ENCODE measurements around the gene CNIH2. TPM values are rescaled to one million over a fixed set of nuclear protein-coding genes. Genes with fewer than 3 reads are reported as not detected.

The CNIH2 gene
- 1 to 10 TPM in 1 of 2 donors, under 1 TPM in 1; 0.81 to 1.4 TPM for total RNA-seq
- polyA plus RNA-seq (ENCODE audit: insufficient read length in 6 of 6) = 1 to 10 TPM; 2.8 to 5.2 (median 3.9) TPM
- long read RNA-seq, donor 1, partial matches to known transcripts = 0 of 1 reads
- long read RNA-seq, donor 1, other reads (novel, unspliced or antisense) = 0 of 1 reads
- long read RNA-seq, donor 2, partial matches to known transcripts = 0 of 1 reads
- long read RNA-seq, donor 2, other reads (novel, unspliced or antisense) = 0 of 1 reads
- long read RNA-seq, donor 3, partial matches to known transcripts = 0 of 2 reads
- long read RNA-seq, donor 3, other reads (novel, unspliced or antisense) = 0 of 2 reads
- long read RNA-seq, donor 4 = 0 reads
- long read RNA-seq, donor 5, partial matches to known transcripts = 50 of 99 reads
- long read RNA-seq, donor 5, other reads (novel, unspliced or antisense) = 47 of 99 reads
- long read RNA-seq, donor 6, partial matches to known transcripts = 49 of 81 reads
- long read RNA-seq, donor 6, other reads (novel, unspliced or antisense) = 30 of 81 reads
- long read RNA-seq, donor 7 = 0 reads
- long read RNA-seq, donor 8, partial matches to known transcripts = 0 of 1 reads
- long read RNA-seq, donor 8, other reads (novel, unspliced or antisense) = 0 of 1 reads
- long read RNA-seq, donor 9 = 0 reads
- long read RNA-seq, donor 10 = 0 reads
- long read RNA-seq, donor 11, transcript CNIH2-203 (5 exons, 1,524 nt) = minor isoform, 7 of 188 reads
- long read RNA-seq, donor 11, transcript CNIH2-201 (6 exons, 1,356 nt) = major isoform, 132 of 188 reads
- long read RNA-seq, donor 11, transcript CNIH2-202 (6 exons, 1,142 nt) = minor isoform, 14 of 188 reads
- long read RNA-seq, donor 11, partial matches to known transcripts = 17 of 188 reads
- long read RNA-seq, donor 11, other reads (novel, unspliced or antisense) = 17 of 188 reads
- long read RNA-seq, donor 12, partial matches to known transcripts = 0 of 2 reads
- long read RNA-seq, donor 12, other reads (novel, unspliced or antisense) = 0 of 2 reads

GRCh38 chr11:66277471-66278362, at the start of gene CNIH2:
TSS of gene CNIH2 (plus strand) at chr11:66278175. CDS start at chr11:66278457, 282 bp downstream.
- no peak within 1 kb of the TSS for H3K27ac ChIP-seq
- DNase-seq = peak in 2 of 4 donors; percentile 42 to 86
- peak; percentile 55 for ATAC-seq

GRCh38 chr11:66228521-66228920, 49.5 kb upstream of the CNIH2 start:
- Histone ChIP-seq H3K27ac (peak overlapping the region in 1 of 2 donors; percentile 26), H3K36me3 (peaks cover 0 to 65% of the 10 kb centered on the region in 2 donors), H3K9me3 (no peaks in the 10 kb centered on the region), H3K4me1 (no peaks in the 10 kb centered on the region), H3K4me3 (no peak overlapping the region), H3K27me3 (no peaks in the 10 kb centered on the region)
- intact Hi-C loops (cut with DNase I) = no loop called here
- TF ChIP-seq, protein P1, sequence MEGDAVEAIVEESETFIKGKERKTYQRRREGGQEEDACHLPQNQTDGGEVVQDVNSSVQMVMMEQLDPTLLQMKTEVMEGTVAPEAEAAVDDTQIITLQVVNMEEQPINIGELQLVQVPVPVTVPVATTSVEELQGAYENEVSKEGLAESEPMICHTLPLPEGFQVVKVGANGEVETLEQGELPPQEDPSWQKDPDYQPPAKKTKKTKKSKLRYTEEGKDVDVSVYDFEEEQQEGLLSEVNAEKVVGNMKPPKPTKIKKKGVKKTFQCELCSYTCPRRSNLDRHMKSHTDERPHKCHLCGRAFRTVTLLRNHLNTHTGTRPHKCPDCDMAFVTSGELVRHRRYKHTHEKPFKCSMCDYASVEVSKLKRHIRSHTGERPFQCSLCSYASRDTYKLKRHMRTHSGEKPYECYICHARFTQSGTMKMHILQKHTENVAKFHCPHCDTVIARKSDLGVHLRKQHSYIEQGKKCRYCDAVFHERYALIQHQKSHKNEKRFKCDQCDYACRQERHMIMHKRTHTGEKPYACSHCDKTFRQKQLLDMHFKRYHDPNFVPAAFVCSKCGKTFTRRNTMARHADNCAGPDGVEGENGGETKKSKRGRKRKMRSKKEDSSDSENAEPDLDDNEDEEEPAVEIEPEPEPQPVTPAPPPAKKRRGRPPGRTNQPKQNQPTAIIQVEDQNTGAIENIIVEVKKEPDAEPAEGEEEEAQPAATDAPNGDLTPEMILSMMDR (IDR thresholded peaks at IDR 0.05) = no peak
- ATAC-seq (peak; percentile 90), DNase-seq (peak in 2 of 4 donors; percentile 16 to 77)

More at GRCh38 chr11:66277471-66278362, at the start of gene CNIH2:
- intact Hi-C loops (cut with DNase I) = no loop called here
- Histone ChIP-seq H3K27me3 (peaks cover 0 to 14% of the 10 kb centered on the region in 2 donors), H3K36me3 (peaks cover 0 to 44% of the 10 kb centered on the region in 2 donors), H3K4me3 (peak within 1 kb of the TSS in 1 of 2 donors; percentile 21), H3K4me1 (peaks cover 3 to 27% of the 10 kb centered on the region in 2 donors), H3K9me3 (no peaks in the 10 kb centered on the region)
- TF ChIP-seq, protein P1 (IDR thresholded peaks at IDR 0.05) = no peak

- H3K4me3 ChIP-seq = no peak overlapping the region
- peaks cover 0 to 70% of the 10 kb centered on the region in 2 donors for H3K36me3 ChIP-seq
- H3K9me3 ChIP-seq = no peaks in the 10 kb centered on the region
- TF ChIP-seq, protein P1 (IDR thresholded peaks at IDR 0.05) = no peak
- ATAC-seq (no peak), DNase-seq (no peak)
- no peaks in the 10 kb centered on the region for H3K4me1 ChIP-seq
- no peaks in the 10 kb centered on the region for H3K27me3 ChIP-seq
- no peak overlapping the region for H3K27ac ChIP-seq
- intact Hi-C loops (cut with DNase I) = no loop called here
Measured at GRCh38 chr11:66230156-66230555, 47.8 kb upstream of the CNIH2 start.

GRCh38 chr11:66230978-66231377, 47.0 kb upstream of the CNIH2 start:
- TF ChIP-seq, protein P1 (IDR thresholded peaks at IDR 0.05) = no peak
- Histone ChIP-seq H3K27ac (no peak overlapping the region), H3K4me1 (no peaks in the 10 kb centered on the region), H3K27me3 (no peaks in the 10 kb centered on the region), H3K36me3 (peaks cover 0 to 77% of the 10 kb centered on the region in 2 donors), H3K4me3 (no peak overlapping the region), H3K9me3 (no peaks in the 10 kb centered on the region)
- ATAC-seq = no peak
- intact Hi-C loops (cut with DNase I) = no loop called here
- DNase-seq = no peak

Measured in left lung (tissue), 14 donors.